HT1080 (cell line): Measurements from ENCODE around the gene KRT82. TPM values are rescaled to one million over a fixed set of nuclear protein-coding genes. Genes with fewer than 3 reads are reported as not detected.

Experiments used
- DNase-seq: peaks from one replicate; pipeline ENCODE4 v3.0.0-alpha.2; 2015; ENCODE audit warnings: low read depth
- total RNA-seq: library from RNA; depleted of rRNA; stranded (reverse); fragments of >200 nt; shearing (Covaris generic); gene quantifications from 2 replicates; pipeline ENCODE4 v1.2.3, GENCODE V29; 2014

KRT82 gene
- total RNA-seq, 1 experiment from 2014 or later = not detected

DNA sequence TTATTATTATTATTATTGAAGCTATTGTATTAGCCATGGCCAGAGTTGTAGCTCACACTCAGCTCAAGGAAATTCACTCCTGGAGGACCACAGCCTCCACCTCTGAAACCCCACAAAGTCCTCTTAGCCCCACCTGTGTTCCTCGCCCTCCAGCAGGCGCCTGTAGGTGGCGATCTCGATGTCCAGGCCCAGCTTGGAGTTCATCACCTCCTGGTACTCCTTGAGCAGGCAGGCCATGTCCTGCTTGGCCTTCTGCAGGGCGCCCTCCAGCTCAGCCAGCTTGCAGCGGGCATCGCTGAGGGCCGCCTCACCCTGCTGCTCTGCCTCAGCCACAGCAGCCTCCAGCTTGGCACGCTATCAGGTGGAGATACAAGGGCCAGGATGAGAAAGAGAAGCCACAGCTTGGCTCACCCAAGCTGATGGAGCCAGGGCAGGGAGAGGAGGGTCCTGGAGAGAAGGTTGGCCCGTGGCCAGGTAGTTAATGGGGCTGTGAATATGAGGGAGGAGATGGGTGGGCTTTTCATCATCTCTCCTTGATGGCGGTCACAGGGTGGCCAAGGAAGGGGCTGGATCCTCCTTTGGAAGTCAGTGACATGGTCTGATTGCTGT, 43.9 kb downstream of the KRT82 start:
- no peak for DNase-seq

GRCh38 chr12:52361553-52361952, 44.6 kb downstream of the KRT82 start:
- no peak for DNase-seq

DNA sequence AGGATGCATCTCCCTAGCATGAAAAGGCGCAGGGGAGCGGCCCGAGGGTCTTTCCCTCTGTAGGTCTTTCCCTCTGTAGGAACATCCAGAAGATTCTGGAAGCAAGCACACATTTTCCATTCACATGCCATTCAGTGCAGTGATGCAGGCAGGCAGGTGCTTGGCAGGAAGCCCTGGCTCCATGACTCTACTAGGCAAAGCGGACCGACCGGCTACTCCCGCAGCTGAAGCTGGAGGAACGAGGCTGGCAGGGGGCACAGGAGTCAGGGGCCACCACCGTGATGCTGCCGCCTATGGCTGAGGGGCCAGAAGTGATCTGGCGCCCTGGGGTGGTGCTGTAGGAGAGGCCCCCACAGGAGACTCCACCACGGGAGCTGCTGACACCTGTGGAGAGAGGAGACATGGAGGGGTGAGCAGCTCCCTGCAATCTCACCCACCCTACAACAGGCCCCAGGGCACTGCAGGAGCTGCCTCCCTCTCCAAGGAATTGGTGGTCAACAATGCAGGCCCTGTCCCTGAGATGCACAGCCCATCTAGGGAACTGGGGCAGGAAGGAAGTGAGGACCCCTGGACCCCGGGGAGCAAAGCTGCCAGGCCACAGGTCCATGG, 45.4 kb downstream of the KRT82 start:
- DNase-seq = no peak

DNA sequence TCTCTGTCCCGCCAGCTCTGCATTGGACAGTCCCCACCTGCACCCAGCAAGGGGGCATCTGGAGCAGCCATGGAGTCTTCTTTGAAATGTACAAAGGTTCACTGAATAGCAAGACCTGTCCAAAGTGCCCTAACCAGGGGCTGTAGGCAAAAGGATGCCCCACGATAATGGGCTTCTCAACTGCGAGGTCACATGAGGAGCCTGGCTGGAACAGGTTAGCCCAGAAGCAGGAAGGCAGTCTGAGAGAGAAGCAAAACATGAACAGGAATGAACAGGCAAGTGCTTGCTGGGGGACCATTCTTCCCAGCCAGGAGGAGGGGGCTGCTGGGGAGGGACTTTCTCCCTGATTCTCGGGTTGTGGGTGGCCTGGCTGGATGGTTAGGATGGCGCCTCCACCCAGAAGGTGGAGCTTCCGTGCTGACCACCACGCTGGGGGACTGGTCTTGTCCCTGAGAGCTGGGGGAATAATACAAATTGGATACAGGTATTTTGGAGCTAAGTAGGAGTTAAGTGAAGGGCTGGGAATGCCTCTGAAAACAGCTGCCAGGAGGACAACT, 46.0 kb downstream of the KRT82 start:
- no peak for DNase-seq

- DNase-seq = no peak
Measured at GRCh38 chr12:52359621-52360061, 46.5 kb downstream of the KRT82 start.

DNA sequence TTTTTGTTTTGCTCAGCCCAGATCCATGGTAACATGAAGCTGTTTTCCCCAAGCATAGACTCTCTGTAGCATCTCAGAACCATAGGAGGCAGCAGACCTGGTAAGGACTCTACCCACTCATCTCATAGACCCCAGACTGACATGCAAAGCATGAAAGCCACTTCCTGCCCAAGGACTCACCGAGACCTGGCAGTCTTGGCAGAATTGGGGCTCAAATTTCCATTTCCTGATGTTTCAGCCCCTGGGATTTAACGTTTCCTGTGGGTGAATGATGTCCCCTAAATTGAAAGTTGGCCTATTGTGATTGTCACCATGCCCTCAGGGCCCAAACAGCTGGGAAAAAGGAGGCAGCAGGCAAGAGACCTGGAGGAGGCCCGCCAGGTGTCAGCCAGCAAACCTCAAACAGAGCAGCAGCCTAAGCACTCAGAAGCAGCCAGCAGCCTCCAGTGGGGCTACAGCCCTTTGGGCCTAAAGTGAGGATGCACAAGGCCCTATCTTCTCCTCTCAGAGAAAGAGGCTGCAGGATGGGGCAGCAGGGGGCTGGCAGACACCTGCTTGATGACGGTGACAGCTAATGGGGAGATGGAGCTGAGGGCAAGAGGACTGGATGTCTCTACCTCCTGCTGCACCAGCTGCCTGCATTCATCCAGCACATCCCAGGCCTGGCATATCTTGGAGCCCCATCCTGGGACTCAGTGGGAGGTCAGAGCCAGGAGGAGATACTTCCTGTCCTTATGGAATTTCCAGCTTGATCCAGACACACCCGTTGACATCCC, 47.4 kb downstream of the KRT82 start:
- peak; percentile 75 for DNase-seq

- no peak for DNase-seq
Measured at GRCh38 chr12:52356762-52357580, 49.2 kb downstream of the KRT82 start.

DNA sequence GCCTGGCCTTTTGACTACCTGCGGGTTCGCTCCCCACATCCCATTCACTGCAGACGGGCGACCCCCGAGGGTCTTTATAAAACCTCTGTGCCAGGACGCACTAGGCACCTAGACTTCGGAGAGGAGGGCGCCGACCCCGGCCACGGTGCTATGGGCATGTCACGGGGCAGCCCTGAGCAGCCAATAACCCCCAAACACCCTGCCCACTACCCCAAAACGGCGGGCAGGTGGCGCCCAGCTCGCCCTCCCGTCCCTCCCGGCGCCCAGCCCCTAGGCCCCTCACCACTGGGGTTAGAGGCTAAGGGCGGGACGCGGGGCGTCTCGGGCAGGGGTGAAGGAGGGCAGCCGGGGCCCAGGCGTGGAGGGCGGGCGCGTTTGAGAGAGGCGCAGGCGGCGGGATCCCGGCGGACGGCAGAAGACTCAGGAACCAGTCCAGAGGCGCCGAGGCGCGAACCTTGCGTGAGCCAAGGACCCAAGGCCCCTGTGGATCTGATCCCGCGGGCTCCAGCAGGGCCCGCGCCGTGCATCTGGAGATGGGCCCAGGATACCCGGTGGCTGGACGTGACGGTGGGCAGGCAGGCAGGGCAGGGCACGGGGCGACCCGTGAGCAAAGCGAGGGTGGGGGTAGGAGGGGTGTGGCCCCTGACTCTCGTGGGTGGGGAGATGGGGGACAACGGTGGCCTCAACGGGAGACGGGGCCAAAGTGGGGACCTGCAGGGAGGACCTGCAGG, 49.9 kb downstream of the KRT82 start:
- no peak for DNase-seq

- no peak for DNase-seq
Measured at GRCh38 chr12:52355176-52355575, 51.0 kb downstream of the KRT82 start.

GRCh38 chr12:52354200-52354599, 51.9 kb downstream of the KRT82 start:
- DNase-seq = no peak

DNA sequence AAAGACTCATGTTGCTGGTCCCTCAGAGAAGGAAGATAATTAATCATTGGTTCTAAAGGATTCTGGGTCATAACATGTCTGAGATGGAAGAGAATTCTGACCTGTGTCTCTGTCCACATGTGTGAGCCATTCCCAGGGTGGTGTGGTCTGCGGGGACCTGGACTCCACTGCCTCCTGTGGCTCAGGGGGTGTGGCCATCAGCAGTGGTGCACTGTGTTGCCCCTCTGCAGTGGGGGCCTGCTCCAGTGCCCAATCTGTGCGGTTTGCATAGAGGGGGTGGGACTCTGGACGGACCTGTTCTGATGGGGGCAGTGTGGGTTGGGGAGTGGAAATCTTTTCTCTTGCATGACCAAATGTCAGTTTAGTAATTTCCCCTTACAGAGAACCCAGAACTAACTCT, 52.4 kb downstream of the KRT82 start:
- no peak for DNase-seq

DNA sequence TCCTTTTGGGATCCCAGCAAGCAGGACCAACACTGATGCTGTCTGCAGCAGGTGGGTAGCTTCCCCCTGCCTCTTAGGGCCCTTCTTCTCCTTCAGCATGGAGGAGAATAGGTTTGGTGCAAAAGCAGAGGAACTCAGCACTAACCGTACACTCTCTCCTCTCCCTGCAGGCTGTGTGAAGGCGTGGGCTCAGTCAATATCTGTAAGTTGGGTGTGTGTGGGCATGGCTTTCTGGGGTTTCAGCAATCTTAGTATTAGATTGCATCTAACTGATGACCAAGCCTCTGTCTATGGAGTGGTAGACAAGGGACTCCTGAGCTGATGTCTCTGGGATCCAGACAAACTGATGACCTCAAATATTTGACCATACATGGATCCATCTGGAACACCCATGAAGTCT, 53.2 kb downstream of the KRT82 start:
- DNase-seq = no peak

DNA sequence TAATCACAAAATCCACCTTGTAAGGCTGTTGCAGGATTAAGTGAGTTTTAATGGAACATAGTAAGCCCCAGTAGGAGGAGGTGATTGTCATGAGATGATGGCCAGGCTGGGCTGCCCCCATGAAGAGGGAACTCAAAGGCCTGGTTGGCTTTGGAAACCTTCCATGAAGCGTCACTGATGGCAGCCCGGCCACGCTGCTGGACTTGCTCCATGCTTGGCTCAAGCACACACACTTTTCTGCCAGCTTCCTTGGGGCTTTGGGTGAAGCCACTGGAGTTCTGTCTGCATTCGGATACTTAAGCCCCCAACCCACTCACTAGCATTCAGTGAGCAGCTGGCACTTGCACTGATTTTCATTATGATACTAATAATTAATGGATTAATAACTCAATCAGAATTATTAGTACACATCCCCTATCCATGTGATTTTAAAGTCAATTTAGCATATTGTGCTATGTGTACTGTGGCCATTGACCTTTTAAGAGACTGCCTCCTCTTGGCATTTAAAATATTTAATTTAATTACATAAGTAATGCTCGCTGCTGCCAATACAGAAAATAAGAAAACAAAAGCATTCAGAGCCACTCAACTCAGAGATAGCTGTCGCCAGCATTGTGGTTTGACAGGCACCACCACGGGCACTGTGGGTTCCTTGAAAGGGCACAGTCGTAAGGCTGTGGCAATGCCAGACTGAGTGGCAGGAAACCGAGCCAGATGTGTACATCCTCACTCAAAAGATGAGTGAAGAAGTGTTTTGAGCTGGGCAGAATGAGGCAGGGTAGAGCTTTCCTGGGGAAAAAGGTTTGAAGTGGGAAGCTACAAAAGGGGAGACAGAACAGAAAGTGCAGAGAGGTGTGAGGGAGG, 54.7 kb downstream of the KRT82 start:
- DNase-seq = no peak

DNA sequence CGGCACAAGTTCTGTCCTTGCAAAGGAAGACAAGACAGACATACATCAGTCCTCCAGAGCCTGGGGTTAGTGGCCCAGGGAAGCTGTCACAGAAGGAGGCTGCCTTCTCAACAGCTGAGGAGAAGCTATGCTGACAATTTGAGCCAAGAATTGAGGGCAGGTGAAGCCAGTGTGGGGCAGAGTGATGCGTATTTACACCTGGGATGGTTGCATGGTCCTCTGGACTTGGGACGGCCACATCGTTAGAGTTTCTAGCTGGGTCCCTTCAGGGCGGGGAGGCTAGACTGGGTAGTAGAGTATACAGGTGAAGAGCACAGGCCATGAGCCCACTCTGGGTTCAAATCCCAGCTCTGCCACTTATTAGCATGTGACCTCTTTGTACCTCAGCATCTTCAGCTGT, 55.3 kb downstream of the KRT82 start:
- DNase-seq = no peak

DNA sequence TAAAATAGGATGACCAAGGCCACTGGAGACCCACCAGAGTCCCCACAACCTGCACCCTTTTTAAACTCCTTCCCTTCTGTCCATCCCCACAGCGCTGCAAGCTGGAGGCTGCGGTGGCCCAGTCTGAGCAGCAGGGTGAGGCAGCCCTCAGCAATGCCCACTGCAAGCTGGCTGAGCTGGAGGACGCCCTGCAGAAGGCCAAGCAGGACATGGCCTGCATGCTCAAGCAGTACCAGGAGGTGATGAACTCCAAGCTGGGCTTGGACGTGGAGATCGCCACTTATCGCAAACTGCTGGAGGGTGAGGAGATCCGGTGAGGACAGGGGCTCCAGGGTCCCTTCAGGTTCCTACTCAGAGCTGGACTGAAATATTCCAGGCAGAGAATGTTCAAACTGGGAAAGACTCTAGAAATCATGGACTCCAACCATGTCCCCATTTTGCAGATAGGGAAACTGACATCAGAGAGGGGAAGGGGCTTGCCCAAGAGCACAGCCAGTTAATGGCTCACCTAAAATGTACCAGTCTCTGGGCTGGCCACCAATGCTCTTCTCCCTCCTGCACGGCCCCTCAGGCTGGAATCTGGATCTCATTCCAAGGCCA, 56.0 kb downstream of the KRT82 start:
- DNase-seq = no peak

DNA sequence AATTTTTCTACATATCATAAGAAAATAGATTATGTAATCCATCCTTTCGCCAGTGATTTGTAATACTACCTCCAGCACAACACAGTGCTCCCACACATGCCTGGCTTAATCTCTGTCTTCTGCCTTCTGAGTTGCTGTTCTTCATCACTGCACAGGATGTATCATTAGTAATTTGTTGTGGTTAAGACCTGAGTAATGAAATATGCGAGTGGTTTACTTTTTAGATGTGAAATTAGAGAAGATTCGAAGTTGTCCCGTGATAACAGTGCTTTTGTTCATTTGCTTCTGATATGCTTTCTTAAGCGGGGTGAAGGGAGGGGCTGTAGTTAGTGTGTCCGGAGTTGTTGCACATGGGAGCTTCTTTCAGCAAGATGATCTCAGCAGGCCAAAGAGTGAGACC, 56.9 kb downstream of the KRT82 start:
- DNase-seq = peak; percentile 65

GRCh38 chr12:52347551-52348510, 58.3 kb downstream of the KRT82 start:
- no peak for DNase-seq

GRCh38 chr12:52347016-52347415, 59.1 kb downstream of the KRT82 start:
- no peak for DNase-seq
